ENCODE measurements around the gene FSD1. TPM values are rescaled to one million over a fixed set of nuclear protein-coding genes. Genes with fewer than 3 reads are reported as not detected.
"Not testable (repeated sequence)": the region's sequence is repeated elsewhere in the genome, so short reads cannot be mapped to it uniquely, and the experiment has no call there.

The FSD1 gene
- total and polyA plus RNA-seq, 3 experiments from 2014 or later = 3.1 to 13.9 (median 10.9) TPM

GRCh38 chr19:4345342-4346019 is 41.1 kb downstream of the FSD1 start:
- Histone ChIP-seq H3K36me3 (ENCODE audit: insufficient read depth, low read length) (no peaks in the 10 kb centered on the region), H3K4me3 (ENCODE audit: low read length) (no peak overlapping the region), H3K27me3 (ENCODE audit: insufficient read depth, low read length, poor library complexity, severe bottlenecking) (no peaks in the 10 kb centered on the region), H3K27ac (ENCODE audit: low read depth, low read length) (no peak overlapping the region), H3K4me1 (ENCODE audit: insufficient read depth, low read length) (peaks cover 13% of the 10 kb centered on the region), H3K9me3 (ENCODE audit: low read length) (no peaks in the 10 kb centered on the region)
- H3K36me3 Mint-ChIP-seq = peaks cover 0 to 35% (median 3%) of the 10 kb centered on the region in 3 donors
- H3K4me1 Mint-ChIP-seq = peaks cover 18 to 30% (median 21%) of the 10 kb centered on the region in 3 donors
- CTCF ChIA-PET = interaction anchor here (1.2 to 3.5 kb wide), 3 partner anchors 7 to 55 kb away, joined by 3 to 30 read pairs (median 10); partner anchors contain the start of gene SH3GL1
- POLR2A ChIA-PET = no interaction called here
- no peak for DNase-seq
- peaks cover 0 to 3% of the 10 kb centered on the region in 2 donors for H3K27me3 Mint-ChIP-seq
- H3K27ac Mint-ChIP-seq = peak overlapping the region in 2 of 8 donors; percentile 54 to 72
- peak overlapping the region; percentile 52 to 82 (median 63) for H3K4me3 Mint-ChIP-seq
- no peaks in the 10 kb centered on the region for H3K9me3 Mint-ChIP-seq

- peaks cover 13% of the 10 kb centered on the region for H3K4me1 ChIP-seq (ENCODE audit: insufficient read depth, low read length)
- POLR2A ChIA-PET = interaction anchor here (0.6 kb wide), 1 partner anchor 79 kb away, joined by 3 read pairs; no protein-coding TSS in a partner anchor
- peaks cover 0 to 3% of the 10 kb centered on the region in 2 donors for H3K27me3 Mint-ChIP-seq
- no peak overlapping the region for H3K4me3 ChIP-seq (ENCODE audit: low read length)
- CTCF ChIA-PET = interaction anchor here (1.2 kb wide), 1 partner anchor 55 kb away, joined by 3 read pairs; the partner anchor contains the start of gene SH3GL1
- peaks cover 18 to 30% (median 21%) of the 10 kb centered on the region in 3 donors for H3K4me1 Mint-ChIP-seq
- H3K36me3 Mint-ChIP-seq = peaks cover 0 to 38% (median 3%) of the 10 kb centered on the region in 3 donors
- H3K4me3 Mint-ChIP-seq = peak overlapping the region in 4 of 7 donors; percentile 3 to 29 (median 8)
- no peak overlapping the region for H3K27ac ChIP-seq (ENCODE audit: low read depth, low read length)
- no peaks in the 10 kb centered on the region for H3K27me3 ChIP-seq (ENCODE audit: insufficient read depth, low read length, poor library complexity, severe bottlenecking)
- peak overlapping the region in 2 of 8 donors; percentile 73 to 94 for H3K27ac Mint-ChIP-seq
- H3K9me3 ChIP-seq (ENCODE audit: low read length) = no peaks in the 10 kb centered on the region
- H3K9me3 Mint-ChIP-seq = no peaks in the 10 kb centered on the region
- H3K36me3 ChIP-seq (ENCODE audit: insufficient read depth, low read length) = no peaks in the 10 kb centered on the region
- DNase-seq = no peak
Measured at GRCh38 chr19:4346020-4346383, 41.6 kb downstream of the FSD1 start.

- Mint-ChIP-seq H3K9me3 (no peaks in the 10 kb centered on the region), H3K4me3 (peak overlapping the region in 1 of 7 donors; percentile 69), H3K27ac (peak overlapping the region in 2 of 8 donors; percentile 38 to 54), H3K4me1 (peaks cover 12 to 23% (median 14%) of the 10 kb centered on the region in 3 donors), H3K36me3 (peaks cover 0 to 38% (median 3%) of the 10 kb centered on the region in 3 donors), H3K27me3 (peaks cover 0 to 3% of the 10 kb centered on the region in 2 donors)
- CTCF ChIA-PET = no interaction called here
- no peak overlapping the region for H3K27ac ChIP-seq (ENCODE audit: low read depth, low read length)
- POLR2A ChIA-PET = interaction anchor here (0.6 to 0.7 kb wide), 3 partner anchors 11 to 43 kb away, joined by 4 to 5 read pairs (median 4); partner anchors contain the start of gene FSD1
- DNase-seq = no peak
- H3K27me3 ChIP-seq (ENCODE audit: insufficient read depth, low read length, poor library complexity, severe bottlenecking) = no peaks in the 10 kb centered on the region
- H3K4me1 ChIP-seq (ENCODE audit: insufficient read depth, low read length) = peaks cover 8% of the 10 kb centered on the region
- no peaks in the 10 kb centered on the region for H3K9me3 ChIP-seq (ENCODE audit: low read length)
- H3K4me3 ChIP-seq (ENCODE audit: low read length) = no peak overlapping the region
- H3K36me3 ChIP-seq (ENCODE audit: insufficient read depth, low read length) = no peaks in the 10 kb centered on the region
Measured at GRCh38 chr19:4347521-4347920, 43.1 kb downstream of the FSD1 start.

- DNase-seq; POLR2A ChIA-PET; CTCF ChIA-PET; H3K36me3 ChIP-seq (ENCODE audit: insufficient read depth, low read length); H3K4me1 ChIP-seq (ENCODE audit: insufficient read depth, low read length); H3K27me3 ChIP-seq (ENCODE audit: insufficient read depth, low read length, poor library complexity, severe bottlenecking); H3K27ac ChIP-seq (ENCODE audit: low read depth, low read length); H3K4me3 Mint-ChIP-seq; H3K4me3 ChIP-seq (ENCODE audit: low read length); H3K27me3 Mint-ChIP-seq; H3K9me3 Mint-ChIP-seq; H3K9me3 ChIP-seq (ENCODE audit: low read length): not testable (repeated sequence)
- Mint-ChIP-seq H3K36me3 (peaks cover 0 to 35% (median 3%) of the 10 kb centered on the region in 3 donors), H3K27ac (peak overlapping the region in 1 of 8 donors; percentile 48), H3K4me1 (peaks cover 5 to 13% (median 7%) of the 10 kb centered on the region in 3 donors)
Measured at GRCh38 chr19:4349225-4349624, 44.8 kb downstream of the FSD1 start.

GRCh38 chr19:4350111-4350510 is 45.7 kb downstream of the FSD1 start:
- Histone ChIP-seq H3K4me3 (ENCODE audit: low read length) (no peak overlapping the region), H3K27me3 (ENCODE audit: insufficient read depth, low read length, poor library complexity, severe bottlenecking) (no peaks in the 10 kb centered on the region), H3K4me1 (ENCODE audit: insufficient read depth, low read length) (no peaks in the 10 kb centered on the region), H3K27ac (ENCODE audit: low read depth, low read length) (no peak overlapping the region), H3K9me3 (ENCODE audit: low read length) (no peaks in the 10 kb centered on the region), H3K36me3 (ENCODE audit: insufficient read depth, low read length) (no peaks in the 10 kb centered on the region)
- H3K36me3 Mint-ChIP-seq = peaks cover 0 to 35% (median 3%) of the 10 kb centered on the region in 3 donors
- ChIA-PET POLR2A (no interaction called here), CTCF (interaction anchor here (4.8 kb wide), 1 partner anchor 83 kb away, joined by 41 read pairs; no protein-coding TSS in a partner anchor)
- no peaks in the 10 kb centered on the region for H3K9me3 Mint-ChIP-seq
- no peak for DNase-seq
- H3K27me3 Mint-ChIP-seq = no peaks in the 10 kb centered on the region
- H3K4me1 Mint-ChIP-seq = peaks cover 5 to 11% (median 7%) of the 10 kb centered on the region in 3 donors
- H3K27ac Mint-ChIP-seq = peak overlapping the region in 3 of 8 donors; percentile 1 to 96 (median 6)
- H3K4me3 Mint-ChIP-seq = no peak overlapping the region

GRCh38 chr19:4350726-4351125 is 46.3 kb downstream of the FSD1 start:
- Histone ChIP-seq H3K4me3 (ENCODE audit: low read length) (no peak overlapping the region), H3K36me3 (ENCODE audit: insufficient read depth, low read length) (no peaks in the 10 kb centered on the region), H3K27ac (ENCODE audit: low read depth, low read length) (no peak overlapping the region), H3K9me3 (ENCODE audit: low read length) (no peaks in the 10 kb centered on the region), H3K27me3 (ENCODE audit: insufficient read depth, low read length, poor library complexity, severe bottlenecking) (no peaks in the 10 kb centered on the region), H3K4me1 (ENCODE audit: insufficient read depth, low read length) (no peaks in the 10 kb centered on the region)
- H3K27me3 Mint-ChIP-seq = no peaks in the 10 kb centered on the region
- H3K36me3 Mint-ChIP-seq = peaks cover 0 to 31% (median 3%) of the 10 kb centered on the region in 3 donors
- ChIA-PET POLR2A (no interaction called here), CTCF (interaction anchor here (4.8 kb wide), 1 partner anchor 83 kb away, joined by 41 read pairs; no protein-coding TSS in a partner anchor)
- no peak for DNase-seq
- H3K4me3 Mint-ChIP-seq = no peak overlapping the region
- peaks cover 2 to 7% (median 4%) of the 10 kb centered on the region in 3 donors for H3K4me1 Mint-ChIP-seq
- peak overlapping the region in 2 of 8 donors; percentile 6 to 96 for H3K27ac Mint-ChIP-seq
- no peaks in the 10 kb centered on the region for H3K9me3 Mint-ChIP-seq

- CTCF ChIA-PET = interaction anchor here (0.6 to 4.8 kb wide), 23 partner anchors 9 to 365 kb away, joined by 3 to 41 read pairs (median 5); partner anchors contain the start of genes HDGFL2 and MPND
- Mint-ChIP-seq H3K36me3 (peaks cover 0 to 22% (median 0%) of the 10 kb centered on the region in 3 donors), H3K27me3 (no peaks in the 10 kb centered on the region), H3K4me1 (peaks cover 0 to 3% (median 2%) of the 10 kb centered on the region in 3 donors), H3K27ac (peak overlapping the region in 3 of 8 donors; percentile 22 to 87 (median 46)), H3K4me3 (no peak overlapping the region), H3K9me3 (no peaks in the 10 kb centered on the region)
- peak in 4 of 5 donors; percentile 50 to 77 (median 52) for DNase-seq
- Histone ChIP-seq H3K4me3 (ENCODE audit: low read length) (no peak overlapping the region), H3K4me1 (ENCODE audit: insufficient read depth, low read length) (no peaks in the 10 kb centered on the region), H3K27me3 (ENCODE audit: insufficient read depth, low read length, poor library complexity, severe bottlenecking) (no peaks in the 10 kb centered on the region), H3K9me3 (ENCODE audit: low read length) (no peaks in the 10 kb centered on the region), H3K27ac (ENCODE audit: low read depth, low read length) (no peak overlapping the region), H3K36me3 (ENCODE audit: insufficient read depth, low read length) (no peaks in the 10 kb centered on the region)
- POLR2A ChIA-PET = interaction anchor here (1.0 to 1.8 kb wide), 2 partner anchors 9 to 15 kb away, joined by 3 to 9 read pairs; partner anchors contain the start of gene MPND
Measured at GRCh38 chr19:4352701-4353121, 48.3 kb downstream of the FSD1 start.

- H3K27ac Mint-ChIP-seq = no peak overlapping the region
- H3K4me1 Mint-ChIP-seq = peaks cover 0 to 3% (median 2%) of the 10 kb centered on the region in 3 donors
- DNase-seq = no peak
- peaks cover 0 to 23% (median 0%) of the 10 kb centered on the region in 3 donors for H3K36me3 Mint-ChIP-seq
- H3K27me3 ChIP-seq (ENCODE audit: insufficient read depth, low read length, poor library complexity, severe bottlenecking) = no peaks in the 10 kb centered on the region
- POLR2A ChIA-PET = no interaction called here
- no peak overlapping the region for H3K4me3 Mint-ChIP-seq
- H3K27me3 Mint-ChIP-seq = no peaks in the 10 kb centered on the region
- H3K9me3 ChIP-seq (ENCODE audit: low read length) = no peaks in the 10 kb centered on the region
- H3K9me3 Mint-ChIP-seq = no peaks in the 10 kb centered on the region
- CTCF ChIA-PET = interaction anchor here (1.6 to 4.8 kb wide), 3 partner anchors 10 to 87 kb away, joined by 5 to 41 read pairs (median 30); partner anchors contain the start of gene MPND
- H3K36me3 ChIP-seq (ENCODE audit: insufficient read depth, low read length) = no peaks in the 10 kb centered on the region
- H3K4me1 ChIP-seq (ENCODE audit: insufficient read depth, low read length) = no peaks in the 10 kb centered on the region
- H3K27ac ChIP-seq (ENCODE audit: low read depth, low read length) = no peak overlapping the region
- no peak overlapping the region for H3K4me3 ChIP-seq (ENCODE audit: low read length)
Measured at GRCh38 chr19:4354282-4354681, 49.9 kb downstream of the FSD1 start.
